ENCODE data around the gene CAPN1. TPM values are rescaled to one million over a fixed set of nuclear protein-coding genes. Genes with fewer than 3 reads are reported as not detected.

Gene CAPN1
- total and polyA plus RNA-seq, 2 of the 4 experiments (the other 2 are of a cell fraction), result 110 to 182 TPM

- no peak overlapping the region for H3K18ac ChIP-seq (ENCODE audit: low read depth, low read length)
- in situ Hi-C loops (cut with MboI; ENCODE audit: low sequenced_read_pairs) (no loop called here), dilution Hi-C loops (cut with HindIII; ENCODE audit: low sequenced_read_pairs, unreplicated experiment) (no loop called here), intact Hi-C loops (cut with micrococcal nuclease) (no loop called here)
- H3K14ac ChIP-seq (replicated peaks; ENCODE audit: low read depth, low read length), result no peak overlapping the region
- H3K36me3 ChIP-seq (ENCODE audit: control insufficient read depth, insufficient read depth, low read length), result peaks cover 62% of the 10 kb centered on the region
- DNase-seq, result no peak
- no peak overlapping the region for H3K4ac ChIP-seq (ENCODE audit: low read depth, low read length)
- H4K5ac ChIP-seq (ENCODE audit: low read depth, low read length), result no peak overlapping the region
- no peak overlapping the region for H3K4me2 ChIP-seq (ENCODE audit: low read depth, low read length)
- H4K20me1 ChIP-seq (ENCODE audit: insufficient read depth, low read length), result peaks cover 9% of the 10 kb centered on the region
- no peak overlapping the region for H3K27ac ChIP-seq (ENCODE audit: insufficient read depth, low read length)
- ATAC-seq (ENCODE audit: low read depth), result no peak
- H3K4me1 ChIP-seq (ENCODE audit: control insufficient read depth, insufficient read depth, low read length), result peaks cover 8% of the 10 kb centered on the region
- H2BK15ac ChIP-seq (ENCODE audit: low read depth, low read length), result no peak overlapping the region
- no peak overlapping the region for H2AK5ac ChIP-seq (ENCODE audit: low read depth, low read length)
- H3K9ac ChIP-seq (ENCODE audit: low read depth, low read length), result no peak overlapping the region
- H3K27me3 ChIP-seq (ENCODE audit: control insufficient read depth, insufficient read depth, low read length), result no peaks in the 10 kb centered on the region
- no TSS peak for BruUV-seq (replicated peaks)
- no peak overlapping the region for H4K91ac ChIP-seq (ENCODE audit: insufficient read depth, low read depth, low read length)
- H3K23ac ChIP-seq (ENCODE audit: low read depth, low read length), result no peak overlapping the region
- no peak overlapping the region for H2BK20ac ChIP-seq (ENCODE audit: low read depth, low read length)
- H3K56ac ChIP-seq (ENCODE audit: extremely low read depth, insufficient read depth, low read length), result no peak overlapping the region
- H4K8ac ChIP-seq (ENCODE audit: low read depth in 2 of 2, low read length in 2 of 2), result no peak overlapping the region
- H3K4me3 ChIP-seq (ENCODE audit: insufficient read depth, low read depth, low read length), result no peak overlapping the region
- H3K79me1 ChIP-seq (ENCODE audit: low read depth in 1 of 2, low read length in 2 of 2), result peaks cover 33 to 64% of the 10 kb centered on the region in 2 experiments
- no peaks in the 10 kb centered on the region for H3K9me3 ChIP-seq (ENCODE audit: control insufficient read depth, insufficient read depth, low read length)
- H2AFZ ChIP-seq (replicated peaks; ENCODE audit: low read length, poor library complexity), result no peak overlapping the region
- H2AK9ac ChIP-seq (replicated peaks; ENCODE audit: low read depth, low read length, poor library complexity), result no peak overlapping the region
- 100% methylated on average over 2 of the region's 6 CpGs; no CpG with 5 or more reads in 1 of the 2 experiments for WGBS, 2 experiments (ENCODE audit: extremely low coverage in 2 of 2, insufficient read length in 1 of 2)
- H3K9me1 ChIP-seq (ENCODE audit: insufficient read depth, low read length), result 0 out of 2 replicates have a peak, but pooled peaks cover 4% of the 10 kb centered on the region
- ChIA-PET POLR2A (ENCODE audit: unreplicated experiment) (no interaction called here), CTCF (no interaction called here)
- TF ChIP-seq POLR2A (IDR thresholded peaks at IDR 0.05; ENCODE audit: low read depth, low read length) (no peak), MXI1 (IDR thresholded peaks at IDR 0.05; ENCODE audit: borderline replicate concordance, low read depth, low read length) (no peak), CHD1 (IDR thresholded peaks at IDR 0.05; ENCODE audit: low read depth, low read length) (no peak), FOS (IDR thresholded peaks at IDR 0.05; ENCODE audit: low read depth, low read length) (no peak), CEBPB (IDR thresholded peaks at IDR 0.05; ENCODE audit: low read depth, low read length) (no peak), RAD21 (IDR thresholded peaks at IDR 0.05; ENCODE audit: low read length) (no peak), SMC3 (IDR thresholded peaks at IDR 0.05; ENCODE audit: low read depth, low read length) (no peak), NFE2L2 (IDR thresholded peaks at IDR 0.05; ENCODE audit: low read depth, low read length) (no peak), USF2 (IDR thresholded peaks at IDR 0.05; ENCODE audit: low read depth, low read length) (no peak), BHLHE40 (IDR thresholded peaks at IDR 0.05; ENCODE audit: low read depth, low read length) (no peak), RCOR1 (IDR thresholded peaks at IDR 0.05; ENCODE audit: insufficient replicate concordance, low read length) (no peak), RFX5 (IDR thresholded peaks at IDR 0.05; ENCODE audit: low read depth, low read length) (no peak), MAFK (IDR thresholded peaks at IDR 0.05; ENCODE audit: low read depth, low read length) (no peak), ELK1 (IDR thresholded peaks at IDR 0.05; ENCODE audit: borderline replicate concordance, low read depth, low read length) (no peak), CTCF (conservative IDR thresholded peaks at IDR 0.05; ENCODE audit: low read depth, low read length) (no peak), MAZ (IDR thresholded peaks at IDR 0.05; ENCODE audit: borderline replicate concordance, low read depth, low read length) (no peak)
- no peak overlapping the region for H2BK120ac ChIP-seq (ENCODE audit: low read depth, low read length)
- no peak overlapping the region for H2BK5ac ChIP-seq (ENCODE audit: low read depth, low read length, poor library complexity, severe bottlenecking)
Measured at GRCh38 chr11:65187146-65187675, 5.5 kb downstream of the CAPN1 start.
